Liver (tissue), 9 donors: ENCODE results near the gene CCDC152. TPM values are rescaled to one million over a fixed set of nuclear protein-coding genes. Genes with fewer than 3 reads are reported as not detected.
"Not testable (repeated sequence)": the region's sequence is repeated elsewhere in the genome, so short reads cannot be mapped to it uniquely, and the experiment has no call there.

Source experiments
- DNase-seq: peaks from one replicate; pipeline ENCODE4 v3.0.0-alpha.2; 2017; ENCODE audit warnings: low spot score
- H3K27ac ChIP-seq, 2 donors: one replicate each; pipeline ENCODE4 v1.7.0; 2013; ENCODE audit warnings: inconsistent platforms in 2 of 2, low read length in 2 of 2, control low read depth in 1 of 2, low read depth in 1 of 2, mild to moderate bottlenecking in 1 of 2
- H3K27me3 ChIP-seq, 4 donors: one replicate each; pipeline versions ENCODE4 v1.6.1 to v1.7.0; 2013; ENCODE audit warnings: low read length in 3 of 4, inconsistent platforms in 1 of 4, mild to moderate bottlenecking in 1 of 4, moderate library complexity in 1 of 4; ENCODE audit not compliant: control insufficient read depth in 4 of 4, insufficient read depth in 4 of 4
- H3K36me3 ChIP-seq, 4 donors: one replicate each; pipeline versions ENCODE4 v1.6.1 to v1.7.0; 2013; ENCODE audit warnings: low read length in 3 of 4, mild to moderate bottlenecking in 3 of 4, low read depth in 1 of 4, moderate library complexity in 1 of 4; ENCODE audit not compliant: control insufficient read depth in 4 of 4, insufficient read depth in 3 of 4
- H3K4me1 ChIP-seq, 4 donors: one replicate each; pipeline versions ENCODE4 v1.6.1 to v1.7.0; 2013; ENCODE audit warnings: low read length in 3 of 4, mild to moderate bottlenecking in 3 of 4, moderate library complexity in 1 of 4; ENCODE audit not compliant: control insufficient read depth in 4 of 4, insufficient read depth in 4 of 4
- H3K4me3 ChIP-seq, 3 donors: one replicate each; pipeline versions ENCODE4 v1.6.1 to v1.7.0; 2013; ENCODE audit warnings: low read length in 3 of 3, control low read depth in 1 of 3, low read depth in 1 of 3, mild to moderate bottlenecking in 1 of 3
- H3K9ac ChIP-seq, 2 donors: one replicate each; pipeline ENCODE4 v1.7.0; 2013; ENCODE audit warnings: low read length in 2 of 2, mild to moderate bottlenecking in 2 of 2, moderate library complexity in 2 of 2, control low read depth in 1 of 2, low read depth in 1 of 2
- H3K9me3 ChIP-seq, 4 donors: one replicate each; pipeline versions ENCODE4 v1.6.1 to v1.7.0; 2013; ENCODE audit warnings: low read length in 3 of 4; ENCODE audit not compliant: control insufficient read depth in 4 of 4
- ATF3 ChIP-seq: IDR thresholded peaks from 2 replicates; pipeline ENCODE4 v1.6.1; 2016; ENCODE audit warnings: antibody characterized with exemption
- EGR1 ChIP-seq, 2 donors: IDR thresholded peaks; 2 replicates each; pipeline ENCODE4 v1.6.1; 2016 to 2018; ENCODE audit warnings: antibody characterized with exemption in 2 of 2, low read depth in 2 of 2
- HNF4G ChIP-seq: IDR thresholded peaks from 2 replicates; pipeline ENCODE4 v1.6.1; 2016; ENCODE audit warnings: antibody characterized with exemption
- JUND ChIP-seq, 2 donors: IDR thresholded peaks; 2 replicates each; pipeline ENCODE4 v1.6.1; 2016; ENCODE audit warnings: antibody characterized with exemption in 2 of 2
- RAD21 ChIP-seq, 2 donors: IDR thresholded peaks; 2 replicates each; pipeline ENCODE4 v1.6.1; 2016; ENCODE audit warnings: antibody characterized with exemption in 2 of 2, mild to moderate bottlenecking in 2 of 2
- REST ChIP-seq: IDR thresholded peaks from 2 replicates; pipeline ENCODE4 v1.6.1; 2016; ENCODE audit warnings: antibody characterized with exemption, mild to moderate bottlenecking
- RXRA ChIP-seq, 2 donors: IDR thresholded peaks; 2 replicates each; pipeline ENCODE4 v1.6.1; 2017 to 2018; ENCODE audit warnings: antibody characterized with exemption in 2 of 2, mild to moderate bottlenecking in 1 of 2
- SP1 ChIP-seq: IDR thresholded peaks from 2 replicates; pipeline ENCODE4 v1.6.1; 2018; ENCODE audit warnings: antibody characterized with exemption, mild to moderate bottlenecking
- TAF1 ChIP-seq: conservative IDR thresholded peaks from 2 replicates; pipeline ENCODE4 v1.6.1; 2016; ENCODE audit warnings: antibody characterized with exemption, mild to moderate bottlenecking
- YY1 ChIP-seq: IDR thresholded peaks from 2 replicates; pipeline ENCODE4 v1.6.1; 2016; ENCODE audit warnings: antibody characterized with exemption, mild to moderate bottlenecking
- ZBTB33 ChIP-seq: IDR thresholded peaks from 2 replicates; pipeline ENCODE4 v1.6.1; 2016; ENCODE audit warnings: antibody characterized with exemption
- WGBS: extraction: QIAGEN DNeasy Blood & Tissue Kit; methylation state at CpG from one replicate; pipeline ENCODE4 v1.1.7; 2013; 5-methylcytosine and 5-hydroxymethylcytosine counted together
- polyA plus RNA-seq, 2 donors: library from polyadenylated mRNA; stranded (reverse) in 1 of 2; unstranded in 1 of 2; fragments of 200-250 nt in 1 of 2; fragments of >200 nt in 1 of 2; fragmentation: Nextera tagmentation in 1 of 2; extraction: Ambion mirVana in 1 of 2; gene quantifications; one replicate each; pipeline versions ENCODE4 v1.2.1 to v1.2.3, GENCODE V29; 2013 to 2015
- total RNA-seq, 2 donors: library from RNA; depleted of rRNA; stranded (reverse); fragments of >200 nt; gene quantifications; one replicate each; pipeline ENCODE4 v1.2.3, GENCODE V29; 2014
- TF ChIP-seq, protein P1 (sequence below): IDR thresholded peaks from 2 replicates; pipeline ENCODE4 v1.6.1; 2016; ENCODE audit warnings: antibody characterized with exemption
- TF ChIP-seq, protein P2 (sequence below): fragments of 150-350 bp; IDR thresholded peaks from 2 replicates; pipeline ENCODE4 v1.5.1; 2017; ENCODE audit warnings: improper control_type of control experiment, low read depth, low read length; ENCODE audit not compliant: missing input control
- donor health status: healthy.
- donor health status: healthy.
- donor health status: healthy.
- donor health status: healthy.
- donor health status: healthy.

CCDC152 gene
- total and polyA plus RNA-seq, 4 donors, result 0.08 to 81.4 (median 3.3) TPM

- no peak for DNase-seq
- no peak overlapping the region for H3K27ac ChIP-seq
- no peak for TF ChIP-seq ATF3
- no peak for TF ChIP-seq JUND (IDR thresholded peaks at IDR 0.05)
- TF ChIP-seq EGR1 (IDR thresholded peaks at IDR 0.05; ENCODE audit: low read depth in 2 of 2), result no peak
- no peak for TF ChIP-seq HNF4G
- no peak for TF ChIP-seq TAF1
- TF ChIP-seq SP1, result no peak
- TF ChIP-seq RAD21 (IDR thresholded peaks at IDR 0.05), result no peak
- TF ChIP-seq, protein P1, sequence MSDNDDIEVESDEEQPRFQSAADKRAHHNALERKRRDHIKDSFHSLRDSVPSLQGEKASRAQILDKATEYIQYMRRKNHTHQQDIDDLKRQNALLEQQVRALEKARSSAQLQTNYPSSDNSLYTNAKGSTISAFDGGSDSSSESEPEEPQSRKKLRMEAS, result no peak
- no peak for TF ChIP-seq ZBTB33
- TF ChIP-seq YY1, result no peak
- TF ChIP-seq RXRA (IDR thresholded peaks at IDR 0.05), result no peak
- no peak for TF ChIP-seq REST
Measured at GRCh38 chr5:42721484-42721883, 35.1 kb upstream of the CCDC152 start.

GRCh38 chr5:42734531-42735058, 22.0 kb upstream of the CCDC152 start:
- H3K4me3 ChIP-seq, H3K27ac ChIP-seq, H3K9me3 ChIP-seq, H3K27me3 ChIP-seq, H3K9ac ChIP-seq, H3K36me3 ChIP-seq, DNase-seq, H3K4me1 ChIP-seq: not testable (repeated sequence)
- 97% methylated on average over 15 of the region's 24 CpGs for WGBS

More at GRCh38 chr5:42721484-42721883, 35.1 kb upstream of the CCDC152 start:
- Histone ChIP-seq H3K4me1 (no peaks in the 10 kb centered on the region), H3K27me3 (no peaks in the 10 kb centered on the region), H3K9ac (no peak overlapping the region), H3K4me3 (no peak overlapping the region), H3K36me3 (peaks cover 5 to 36% (median 21%) of the 10 kb centered on the region in 4 donors), H3K9me3 (no peaks in the 10 kb centered on the region)

GRCh38 chr5:42740920-42741319, 15.7 kb upstream of the CCDC152 start:
- H3K27ac ChIP-seq, result no peak overlapping the region
- no peak for DNase-seq
- H3K9ac ChIP-seq, result no peak overlapping the region
- 95% methylated on average over 1 of the region's 1 CpG for WGBS
- no peaks in the 10 kb centered on the region for H3K36me3 ChIP-seq
- no peaks in the 10 kb centered on the region for H3K9me3 ChIP-seq
- H3K4me1 ChIP-seq, result no peaks in the 10 kb centered on the region
- no peaks in the 10 kb centered on the region for H3K27me3 ChIP-seq
- no peak overlapping the region for H3K4me3 ChIP-seq
- TF ChIP-seq, protein P1, result no peak
- TF ChIP-seq RAD21 (IDR thresholded peaks at IDR 0.05) (no peak), EGR1 (IDR thresholded peaks at IDR 0.05; ENCODE audit: low read depth in 2 of 2) (no peak), ATF3 (no peak), HNF4G (no peak), REST (no peak)
- TF ChIP-seq, protein P2, sequence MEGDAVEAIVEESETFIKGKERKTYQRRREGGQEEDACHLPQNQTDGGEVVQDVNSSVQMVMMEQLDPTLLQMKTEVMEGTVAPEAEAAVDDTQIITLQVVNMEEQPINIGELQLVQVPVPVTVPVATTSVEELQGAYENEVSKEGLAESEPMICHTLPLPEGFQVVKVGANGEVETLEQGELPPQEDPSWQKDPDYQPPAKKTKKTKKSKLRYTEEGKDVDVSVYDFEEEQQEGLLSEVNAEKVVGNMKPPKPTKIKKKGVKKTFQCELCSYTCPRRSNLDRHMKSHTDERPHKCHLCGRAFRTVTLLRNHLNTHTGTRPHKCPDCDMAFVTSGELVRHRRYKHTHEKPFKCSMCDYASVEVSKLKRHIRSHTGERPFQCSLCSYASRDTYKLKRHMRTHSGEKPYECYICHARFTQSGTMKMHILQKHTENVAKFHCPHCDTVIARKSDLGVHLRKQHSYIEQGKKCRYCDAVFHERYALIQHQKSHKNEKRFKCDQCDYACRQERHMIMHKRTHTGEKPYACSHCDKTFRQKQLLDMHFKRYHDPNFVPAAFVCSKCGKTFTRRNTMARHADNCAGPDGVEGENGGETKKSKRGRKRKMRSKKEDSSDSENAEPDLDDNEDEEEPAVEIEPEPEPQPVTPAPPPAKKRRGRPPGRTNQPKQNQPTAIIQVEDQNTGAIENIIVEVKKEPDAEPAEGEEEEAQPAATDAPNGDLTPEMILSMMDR, result no peak
